ENCODE results near the gene ABCF3. TPM values are rescaled to one million over a fixed set of nuclear protein-coding genes. Genes with fewer than 3 reads are reported as not detected.

The ABCF3 gene
- total RNA-seq, 1 donor from 2014 or later = 93.3 TPM

- Histone ChIP-seq H3K27ac (no peak overlapping the region), H3K9me3 (no peaks in the 10 kb centered on the region), H3K4me3 (no peak overlapping the region), H3K4me1 (no peaks in the 10 kb centered on the region), H3K36me3 (no peaks in the 10 kb centered on the region), H3K27me3 (no peaks in the 10 kb centered on the region)
- DNase-seq (ENCODE audit: low spot score in 2 of 2) = no peak
- no peak for TF ChIP-seq CTCF (IDR thresholded peaks at IDR 0.05)
- intact Hi-C loops (cut with DNase I) = no loop called here
Observed at GRCh38 chr3:184209146-184209923, 23.3 kb downstream of the ABCF3 start.

- no peak for DNase-seq (ENCODE audit: low spot score in 2 of 2)
- intact Hi-C loops (cut with DNase I) = no loop called here
- TF ChIP-seq CTCF (IDR thresholded peaks at IDR 0.05) = no peak
- Histone ChIP-seq H3K9me3 (no peaks in the 10 kb centered on the region), H3K27ac (no peak overlapping the region), H3K36me3 (no peaks in the 10 kb centered on the region), H3K27me3 (peaks cover 3% of the 10 kb centered on the region), H3K4me3 (no peak overlapping the region), H3K4me1 (no peaks in the 10 kb centered on the region)
Observed at GRCh38 chr3:184211297-184211696, 25.3 kb downstream of the ABCF3 start.

GRCh38 chr3:184211718-184212117 is 25.7 kb downstream of the ABCF3 start:
- no peaks in the 10 kb centered on the region for H3K36me3 ChIP-seq
- H3K27ac ChIP-seq = no peak overlapping the region
- TF ChIP-seq CTCF (IDR thresholded peaks at IDR 0.05) = no peak
- no peaks in the 10 kb centered on the region for H3K4me1 ChIP-seq
- H3K4me3 ChIP-seq = no peak overlapping the region
- intact Hi-C loops (cut with DNase I) = no loop called here
- DNase-seq (ENCODE audit: low spot score in 2 of 2) = no peak
- H3K9me3 ChIP-seq = no peaks in the 10 kb centered on the region
- H3K27me3 ChIP-seq = peaks cover 3% of the 10 kb centered on the region

GRCh38 chr3:184218814-184219213 is 32.8 kb downstream of the ABCF3 start:
- H3K27ac ChIP-seq = no peak overlapping the region
- TF ChIP-seq CTCF (IDR thresholded peaks at IDR 0.05) = no peak
- no peak overlapping the region for H3K4me3 ChIP-seq
- no peak for DNase-seq (ENCODE audit: low spot score in 2 of 2)
- H3K27me3 ChIP-seq = peaks cover 3% of the 10 kb centered on the region
- no peaks in the 10 kb centered on the region for H3K9me3 ChIP-seq
- H3K4me1 ChIP-seq = no peaks in the 10 kb centered on the region
- intact Hi-C loops (cut with DNase I) = no loop called here
- H3K36me3 ChIP-seq = no peaks in the 10 kb centered on the region

GRCh38 chr3:184222521-184222920 is 36.5 kb downstream of the ABCF3 start:
- TF ChIP-seq CTCF (IDR thresholded peaks at IDR 0.05) = no peak
- Histone ChIP-seq H3K4me3 (no peak overlapping the region), H3K27me3 (no peaks in the 10 kb centered on the region), H3K36me3 (no peaks in the 10 kb centered on the region), H3K9me3 (no peaks in the 10 kb centered on the region), H3K4me1 (no peaks in the 10 kb centered on the region), H3K27ac (no peak overlapping the region)
- intact Hi-C loops (cut with DNase I) = no loop called here
- DNase-seq (ENCODE audit: low spot score in 2 of 2) = no peak
